HK-2 (cell line): ENCODE measurements around the gene RNASE7.
"Not testable (repeated sequence)": the region's sequence is repeated elsewhere in the genome, so short reads cannot be mapped to it uniquely, and the experiment has no call there.

Source experiments
- DNase-seq: peaks from one replicate; pipeline ENCODE4 v3.0.0-alpha.2; 2018; ENCODE audit not compliant: unreplicated experiment

RNASE7 gene, protein sequence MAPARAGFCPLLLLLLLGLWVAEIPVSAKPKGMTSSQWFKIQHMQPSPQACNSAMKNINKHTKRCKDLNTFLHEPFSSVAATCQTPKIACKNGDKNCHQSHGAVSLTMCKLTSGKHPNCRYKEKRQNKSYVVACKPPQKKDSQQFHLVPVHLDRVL

DNA sequence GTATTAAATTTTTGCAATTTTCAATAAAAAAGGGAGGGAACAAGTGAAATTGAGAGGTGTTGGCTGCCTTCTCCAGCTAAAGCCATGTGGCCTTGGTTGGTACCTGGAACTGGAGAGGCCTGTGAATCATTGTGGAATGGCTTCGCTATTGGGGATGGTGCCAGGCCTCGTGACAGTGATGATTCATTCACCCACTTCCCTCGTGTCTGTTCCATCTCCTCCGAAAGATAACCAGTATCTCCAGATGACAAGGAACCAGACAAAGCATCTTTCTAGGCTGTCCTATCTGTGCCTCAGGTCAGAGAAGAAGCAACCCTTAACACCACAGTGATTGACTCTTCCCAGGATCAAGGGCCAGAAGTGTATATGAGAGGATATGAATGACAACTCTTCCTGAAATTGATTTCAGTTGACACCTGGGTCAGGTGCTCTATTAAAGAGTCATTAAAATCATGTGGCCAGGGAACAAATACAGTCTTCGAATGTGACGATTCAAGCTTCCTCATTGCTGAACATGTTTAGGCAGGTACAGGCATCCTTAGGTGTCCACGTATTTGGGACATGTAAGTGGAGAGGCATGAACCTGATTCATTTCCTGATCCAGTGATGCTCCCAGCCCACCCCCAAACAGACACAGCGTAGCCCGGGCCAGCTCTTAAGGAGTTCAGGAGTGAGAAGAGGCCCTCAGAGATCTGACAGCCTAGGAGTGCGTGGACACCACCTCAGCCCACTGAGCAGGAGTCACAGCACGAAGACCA lies at the start of gene RNASE7:
TSS of gene RNASE7 (plus strand) at position 687 of the 758 bp plus-strand sequence. CDS start 631 bp downstream, outside the sequence.
- peak; percentile 32 for DNase-seq

DNA sequence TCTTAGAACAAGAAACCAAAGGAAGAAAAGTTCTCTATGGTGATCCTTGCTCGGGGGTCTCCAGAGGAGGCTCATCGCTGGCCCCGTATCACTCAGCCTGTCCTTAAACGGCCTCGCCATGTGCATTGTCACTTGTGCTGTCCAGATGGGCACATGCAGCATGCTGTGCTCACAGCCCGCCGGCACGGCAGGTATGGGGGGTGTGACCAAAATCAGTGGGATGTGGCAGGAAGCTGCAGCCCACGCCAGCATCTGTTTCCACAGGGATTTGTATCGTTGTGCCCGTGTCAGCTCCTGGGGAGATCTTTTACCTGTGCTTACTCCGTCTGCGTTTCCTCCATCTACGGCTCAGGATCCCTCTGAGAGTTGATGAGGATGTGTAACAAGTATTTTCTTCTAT lies 45.6 kb upstream of the RNASE7 start:
- no peak for DNase-seq

DNA sequence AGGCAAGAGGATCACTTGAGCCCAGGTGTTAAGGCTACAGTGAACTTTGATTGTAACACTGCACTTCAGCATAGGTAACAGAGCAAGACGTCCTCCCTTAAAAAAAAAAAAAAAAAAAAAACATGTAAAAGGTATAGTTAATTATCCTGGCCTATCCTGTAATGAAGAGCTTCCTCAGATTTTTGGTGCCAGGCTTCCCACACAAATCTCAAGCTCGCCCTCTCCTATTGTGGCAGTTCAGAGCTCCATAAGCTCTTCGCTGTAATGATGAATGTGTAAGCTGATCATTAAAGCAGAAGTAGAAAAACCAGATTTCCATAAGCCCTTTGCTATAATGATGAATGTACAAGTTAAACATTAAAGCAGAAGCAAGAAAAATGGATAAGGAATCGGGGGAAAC lies 45.0 kb upstream of the RNASE7 start:
- DNase-seq = no peak

DNA sequence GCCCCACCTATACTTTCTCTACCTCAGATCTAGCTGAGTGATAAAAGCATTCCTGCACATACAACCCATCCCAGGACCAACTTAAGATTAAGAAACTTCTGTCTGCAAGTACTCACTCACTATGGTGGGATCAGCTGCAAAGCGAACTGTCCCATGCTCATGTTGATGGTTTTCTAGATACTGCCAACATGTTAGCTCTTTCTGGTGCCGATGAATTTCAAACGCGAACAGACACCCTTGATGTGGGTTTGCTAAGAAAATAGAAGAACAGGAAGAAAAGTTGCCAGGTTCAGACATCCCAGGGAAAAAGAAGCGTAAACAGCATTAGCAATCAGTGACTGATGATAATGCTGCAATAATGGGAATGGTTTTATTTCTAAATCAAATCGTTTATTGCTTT lies 44.6 kb upstream of the RNASE7 start:
- no peak for DNase-seq

DNA sequence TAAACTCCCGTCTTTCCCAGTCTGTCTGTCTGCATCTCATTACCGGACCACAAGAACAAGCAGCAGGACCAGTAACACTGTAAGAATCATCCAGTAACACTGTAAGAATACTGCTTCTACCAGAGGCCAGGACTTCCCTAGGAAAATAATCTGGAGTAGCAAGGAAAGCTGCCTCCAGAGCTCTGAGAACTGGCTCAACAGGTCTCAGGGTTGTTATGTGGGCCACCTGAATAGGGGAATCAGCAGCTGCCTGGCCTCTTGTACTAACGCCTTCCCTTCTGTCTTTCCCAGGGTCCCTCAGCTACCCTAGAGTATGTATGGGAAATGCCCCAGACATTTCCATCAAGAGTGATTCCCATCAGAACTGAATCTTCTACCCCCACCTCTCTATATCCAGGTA lies 44.0 kb upstream of the RNASE7 start:
- DNase-seq = no peak

DNA sequence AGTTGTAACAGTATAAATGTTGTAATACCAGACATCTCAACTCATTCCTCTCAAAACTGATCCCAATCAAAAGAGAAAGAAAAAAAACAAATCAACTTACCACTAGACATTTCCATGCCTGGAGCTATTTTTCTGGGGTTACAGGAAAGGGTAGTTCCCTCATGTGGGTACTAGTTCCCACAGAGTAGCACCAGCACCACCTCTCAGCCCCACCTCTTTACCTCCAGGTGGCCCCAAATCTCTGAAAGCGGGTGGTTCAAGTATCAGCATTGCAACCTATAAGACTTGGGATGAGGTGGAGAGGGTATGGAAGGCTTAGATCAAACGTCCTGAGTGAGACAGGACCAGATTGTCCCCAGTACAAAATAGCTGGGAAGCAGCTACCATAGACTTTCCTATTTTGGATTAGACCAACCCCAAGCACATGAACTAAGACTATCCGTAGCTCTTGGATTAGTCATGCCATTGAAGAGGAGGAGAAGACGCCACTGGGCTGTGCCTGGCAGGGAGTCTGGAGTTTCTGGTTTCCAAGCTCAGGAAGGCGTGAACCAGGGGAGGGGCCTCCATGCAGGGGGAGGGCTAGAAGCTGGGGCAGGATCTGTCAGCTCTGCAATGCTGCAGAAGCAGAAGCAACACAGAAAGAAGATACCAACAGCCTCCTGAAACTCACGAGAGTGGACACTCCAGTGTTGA lies 43.3 kb upstream of the RNASE7 start, which contains the start of gene SLC39A2:
TSS of gene SLC39A2 (plus strand) at position 620 of the 693 bp plus-strand sequence. CDS start 154 bp downstream, outside the sequence.
- peak; percentile 49 for DNase-seq

DNA sequence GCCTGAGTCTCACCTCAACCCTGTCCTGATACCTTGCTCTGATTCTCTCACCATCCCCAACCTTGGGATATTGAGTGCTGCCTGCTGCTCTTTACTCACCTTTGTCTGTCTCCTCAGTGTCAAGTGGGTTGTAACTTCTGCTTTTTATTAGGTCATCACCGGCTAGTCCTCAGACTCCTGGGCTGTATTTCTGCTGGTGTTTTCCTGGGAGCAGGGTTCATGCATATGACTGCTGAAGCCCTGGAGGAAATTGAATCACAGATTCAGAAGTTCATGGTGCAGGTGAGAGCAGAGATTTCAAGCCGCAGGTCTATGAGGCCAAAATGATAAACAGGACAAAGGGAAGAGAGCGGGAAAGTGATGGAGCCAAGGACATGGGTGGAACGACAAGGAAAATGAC lies 42.6 kb upstream of the RNASE7 start:
- no peak for DNase-seq

DNA sequence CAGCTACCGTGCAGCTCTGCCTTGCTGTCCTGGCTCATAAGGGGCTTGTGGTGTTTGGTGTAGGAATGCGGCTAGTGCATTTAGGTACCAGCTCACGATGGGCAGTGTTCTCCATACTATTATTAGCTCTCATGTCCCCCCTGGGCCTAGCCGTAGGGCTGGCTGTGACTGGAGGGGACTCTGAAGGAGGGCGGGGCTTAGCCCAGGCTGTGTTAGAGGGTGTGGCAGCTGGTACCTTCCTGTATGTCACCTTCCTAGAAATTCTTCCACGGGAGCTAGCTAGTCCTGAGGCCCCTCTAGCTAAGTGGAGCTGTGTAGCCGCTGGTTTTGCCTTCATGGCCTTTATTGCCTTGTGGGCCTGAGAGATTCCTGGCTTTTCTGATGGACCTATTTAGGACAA lies 40.9 kb upstream of the RNASE7 start:
- DNase-seq = no peak

DNA sequence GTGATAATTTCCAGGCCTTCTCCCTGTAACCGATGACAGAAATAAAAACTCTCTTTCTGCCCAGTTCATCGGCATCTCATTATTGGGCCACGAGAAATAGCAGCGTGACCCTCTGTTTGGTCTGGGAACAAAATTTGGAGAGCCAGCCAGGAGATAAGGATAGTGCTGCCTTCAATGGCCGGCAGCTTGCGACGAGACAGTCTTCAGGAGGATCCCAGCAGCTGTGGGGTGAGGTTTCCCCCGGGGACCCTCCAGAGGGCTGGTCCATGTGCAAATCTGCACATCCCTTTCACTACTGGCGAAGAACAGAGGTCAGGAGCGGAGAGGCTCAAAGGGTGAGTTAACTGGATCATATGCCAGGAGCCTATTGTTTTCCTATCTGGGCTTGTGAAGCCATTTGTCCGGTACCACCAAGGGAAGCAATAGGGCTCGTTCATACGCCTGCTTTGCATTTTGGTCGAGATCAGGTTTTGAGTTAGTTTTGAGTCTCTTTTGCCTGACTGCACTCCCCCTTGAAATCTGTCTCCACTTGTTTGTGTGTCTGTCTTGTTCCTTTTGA lies 38.3 kb upstream of the RNASE7 start:
- DNase-seq = no peak

DNA sequence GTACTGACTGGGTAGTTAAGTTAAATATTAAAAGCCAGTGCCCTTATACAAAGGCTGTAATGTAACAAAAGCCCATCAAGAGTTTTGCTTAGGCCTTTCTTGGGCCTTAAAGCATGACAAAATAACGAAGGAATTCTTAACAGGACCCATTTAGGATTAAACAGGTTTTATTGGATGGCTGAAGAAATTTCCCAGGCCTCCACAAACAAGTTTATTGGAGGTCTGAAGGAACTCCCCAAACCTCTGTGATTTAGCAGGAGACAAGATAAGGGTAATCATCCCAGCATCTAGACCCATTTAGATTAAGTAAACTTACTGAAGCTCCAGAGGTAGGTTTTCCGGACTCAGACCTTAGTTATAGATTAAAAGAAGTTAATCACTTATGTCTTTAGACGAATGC lies 32.4 kb upstream of the RNASE7 start:
- not testable (repeated sequence) for DNase-seq

DNA sequence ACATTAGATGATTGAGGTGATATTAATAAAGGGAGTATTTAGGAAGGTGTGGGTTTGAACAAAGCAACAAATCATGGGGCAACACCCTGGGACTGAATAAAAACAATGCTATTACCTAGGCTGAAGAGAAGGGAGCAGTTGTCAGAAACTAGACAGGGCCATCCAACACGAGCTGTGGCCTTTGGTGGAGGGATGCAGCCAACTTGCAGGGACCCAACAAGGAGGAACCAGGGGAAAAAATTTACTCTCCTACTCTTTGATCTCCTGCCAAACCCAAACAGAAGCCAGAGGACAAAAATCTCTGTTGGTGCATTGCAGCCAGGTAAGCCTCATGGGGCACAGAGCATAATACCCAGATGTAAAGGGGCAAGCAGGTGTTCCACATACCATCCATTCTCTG lies 31.0 kb upstream of the RNASE7 start:
- DNase-seq = no peak

DNA sequence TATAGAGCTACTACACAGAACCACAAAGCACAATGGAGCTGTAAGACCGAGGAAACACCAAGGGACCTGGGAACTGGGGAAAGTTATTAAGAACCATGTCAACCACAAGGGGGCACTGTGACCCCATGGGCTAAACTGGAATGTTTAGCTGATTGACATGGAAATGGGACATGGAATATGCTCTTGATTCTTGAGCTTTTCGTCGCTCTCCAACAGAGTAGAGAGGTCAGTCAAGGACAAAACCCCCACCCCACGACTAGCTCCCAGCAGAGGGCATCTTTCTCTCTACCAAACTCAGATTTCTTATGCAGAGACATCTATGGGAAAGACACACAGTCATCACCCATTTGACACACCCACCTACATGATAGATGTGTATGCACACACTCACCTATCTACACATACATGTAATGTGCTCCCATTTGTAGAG lies 27.4 kb upstream of the RNASE7 start:
- DNase-seq = peak; percentile 78

DNA sequence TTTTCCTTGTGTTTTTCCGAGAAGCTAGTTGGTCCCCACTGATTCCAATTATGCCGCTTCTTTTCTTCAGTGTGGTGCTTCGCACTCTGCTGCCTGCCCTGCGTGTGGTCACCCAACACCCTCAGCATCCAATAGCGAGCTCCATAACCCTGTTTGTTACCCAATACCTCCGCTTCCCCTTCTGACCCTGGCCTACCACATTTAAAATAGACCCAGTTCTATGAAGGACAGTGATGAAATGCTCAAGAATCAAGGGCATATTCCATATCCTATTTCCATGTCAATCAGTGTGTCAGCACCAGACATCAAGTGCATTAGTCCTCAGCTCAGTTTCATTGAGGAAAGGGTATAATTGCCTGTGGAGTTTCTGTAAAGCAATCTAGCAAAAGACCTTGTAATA lies 26.9 kb upstream of the RNASE7 start:
- DNase-seq = no peak

DNA sequence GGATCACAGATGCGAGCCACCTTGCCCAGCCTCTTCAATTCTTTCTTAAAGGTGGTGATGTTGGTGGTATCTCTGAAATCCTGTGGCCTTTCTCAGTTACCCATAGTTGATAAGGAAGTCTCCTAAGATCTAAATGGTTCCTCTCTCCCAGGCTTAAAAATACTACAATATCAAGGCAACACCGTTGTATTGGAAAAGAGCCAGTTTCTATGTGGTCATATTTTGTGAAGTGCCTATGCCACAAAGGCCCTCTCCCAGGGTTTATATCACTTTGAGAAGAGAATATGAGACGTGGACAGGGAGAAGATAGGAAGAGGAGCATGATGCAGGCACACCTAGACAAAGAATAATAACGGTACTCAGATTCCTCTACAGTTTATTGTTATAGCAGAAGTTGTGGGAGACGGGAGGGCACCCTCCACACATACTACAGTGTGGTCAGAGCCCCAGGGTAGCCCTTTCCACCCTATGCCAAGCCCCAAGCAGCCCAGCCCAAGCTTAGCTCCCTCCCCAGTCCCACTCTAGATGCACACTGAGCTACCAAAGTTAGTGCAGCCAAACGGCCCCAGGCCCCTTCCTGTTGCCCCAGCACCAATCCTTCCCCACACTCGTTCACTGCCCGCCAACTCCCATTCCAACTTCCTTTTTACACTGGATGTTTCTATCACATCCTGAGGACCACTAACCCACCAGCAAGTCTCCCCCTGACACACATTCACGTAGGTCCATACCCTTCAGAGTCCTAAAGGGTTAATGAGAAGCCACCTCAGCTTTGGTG lies 25.6 kb upstream of the RNASE7 start:
- DNase-seq = no peak

DNA sequence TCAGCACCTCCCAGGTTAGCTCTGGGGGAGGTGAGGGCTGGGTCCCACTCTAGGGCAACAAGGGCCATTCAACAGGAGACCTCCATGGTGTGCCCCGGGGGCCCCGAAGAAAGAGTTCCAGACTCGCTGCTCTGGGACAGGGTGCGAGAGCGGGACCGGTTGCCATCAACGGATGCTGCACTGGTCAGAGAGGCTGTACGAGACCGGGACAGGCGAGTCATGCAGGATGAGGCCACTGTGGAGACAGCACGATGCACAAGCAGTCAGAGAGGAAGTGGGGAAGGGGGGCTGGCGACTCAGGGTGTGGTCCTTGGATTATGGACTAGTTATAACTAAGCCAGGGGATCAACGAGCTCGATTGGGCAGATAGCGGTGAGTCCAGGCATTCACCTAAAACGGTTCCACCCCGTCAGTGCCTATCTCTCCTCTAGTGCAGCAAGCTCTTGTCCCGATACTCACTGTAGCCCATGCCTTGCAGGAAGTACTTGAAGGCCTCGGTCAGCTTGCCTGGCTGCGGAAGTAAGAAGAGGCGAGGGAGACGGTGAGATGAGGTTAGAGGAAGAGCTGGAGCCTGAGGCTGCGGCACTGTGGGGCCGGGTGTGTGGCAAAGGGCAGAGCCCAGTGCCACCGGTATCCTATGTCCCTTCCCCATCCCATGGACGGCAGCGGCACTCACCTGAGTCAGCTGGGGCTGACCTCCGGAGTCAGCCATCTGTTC lies 24.5 kb upstream of the RNASE7 start:
- DNase-seq = no peak

DNA sequence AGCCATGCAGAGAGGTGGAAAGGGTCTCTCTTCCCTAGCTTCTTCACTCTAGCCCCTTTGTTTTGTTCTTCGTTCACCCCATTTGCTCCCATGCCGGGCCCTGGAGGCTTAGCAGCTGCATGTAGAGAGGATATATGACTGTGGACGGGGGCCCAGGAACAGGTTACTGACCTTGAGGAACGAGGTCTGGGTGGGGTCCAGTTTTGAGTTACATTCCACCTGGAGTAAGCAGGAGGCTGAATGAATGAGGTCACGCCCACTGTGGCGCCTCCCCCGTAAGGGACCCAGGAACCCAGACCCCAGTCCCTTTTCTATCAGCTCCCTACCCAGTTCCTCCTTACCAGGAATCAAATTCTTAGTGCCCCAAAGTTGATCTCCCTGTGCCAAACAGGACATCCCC lies 23.9 kb upstream of the RNASE7 start:
- DNase-seq = no peak

DNA sequence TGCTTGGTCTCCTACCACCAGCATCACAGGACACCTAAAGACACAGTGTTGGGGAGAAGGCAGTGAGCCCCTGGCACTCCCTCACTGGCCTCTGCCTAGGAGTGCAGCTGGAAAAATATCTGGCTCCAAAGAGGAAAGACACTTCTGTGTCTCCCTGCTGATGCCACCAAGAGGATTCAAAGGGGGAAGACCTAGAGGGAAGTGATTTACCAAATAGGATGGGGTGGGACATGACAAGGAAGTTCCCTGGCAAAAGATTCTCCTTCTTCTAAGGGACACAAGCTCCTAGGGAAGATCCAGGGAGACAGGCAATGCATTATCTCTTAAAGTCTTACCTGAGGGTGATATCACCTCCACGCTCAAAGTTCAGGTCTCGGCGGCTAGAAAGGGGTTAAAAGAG lies 23.4 kb upstream of the RNASE7 start:
- DNase-seq = no peak

DNA sequence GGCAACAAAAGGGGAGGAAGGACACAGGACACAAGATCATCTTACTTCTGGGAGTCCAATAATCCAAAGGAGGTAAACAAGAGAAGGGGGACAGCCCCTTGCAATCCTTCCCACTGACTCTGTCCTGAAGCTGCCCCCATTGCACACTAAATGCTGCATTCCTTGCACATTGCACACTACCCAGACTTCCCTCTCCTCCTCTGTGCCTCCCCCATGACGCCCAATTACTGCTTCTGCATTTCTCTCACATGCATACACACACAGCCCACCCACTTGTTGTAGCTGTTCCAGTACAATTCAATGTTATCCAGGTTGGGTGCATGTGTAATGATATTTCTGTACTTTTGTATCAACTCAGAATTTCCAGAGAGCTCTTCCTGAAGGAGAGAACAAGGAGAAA lies 22.8 kb upstream of the RNASE7 start:
- DNase-seq = no peak

DNA sequence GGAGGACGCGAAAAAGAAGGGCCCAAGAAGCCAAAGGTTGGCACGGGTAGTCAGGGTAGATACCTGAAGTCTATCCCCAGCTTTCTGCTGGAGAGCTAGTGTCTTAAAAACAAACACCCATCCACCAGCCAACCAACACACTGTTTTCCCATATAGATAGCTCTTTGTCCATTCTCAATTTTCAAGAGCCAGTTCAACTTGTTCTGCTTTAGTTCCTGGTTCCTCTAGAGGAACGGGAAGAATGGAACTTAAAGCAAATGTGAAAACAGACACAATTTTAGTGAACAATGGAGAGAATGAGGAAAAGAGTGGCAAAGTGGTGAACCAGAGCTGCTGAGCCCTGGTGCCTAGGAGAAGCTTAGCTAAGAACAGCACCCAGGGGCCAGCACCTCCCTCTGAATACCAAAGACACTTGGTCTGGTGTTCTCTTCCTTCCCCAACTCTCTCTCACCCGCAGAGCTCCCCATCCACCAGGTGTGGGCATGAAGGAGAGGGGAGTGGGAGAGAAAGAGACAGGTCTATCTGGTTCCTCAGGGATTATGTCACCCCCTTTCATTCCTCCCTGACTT lies 21.1 kb upstream of the RNASE7 start:
- DNase-seq = no peak

DNA sequence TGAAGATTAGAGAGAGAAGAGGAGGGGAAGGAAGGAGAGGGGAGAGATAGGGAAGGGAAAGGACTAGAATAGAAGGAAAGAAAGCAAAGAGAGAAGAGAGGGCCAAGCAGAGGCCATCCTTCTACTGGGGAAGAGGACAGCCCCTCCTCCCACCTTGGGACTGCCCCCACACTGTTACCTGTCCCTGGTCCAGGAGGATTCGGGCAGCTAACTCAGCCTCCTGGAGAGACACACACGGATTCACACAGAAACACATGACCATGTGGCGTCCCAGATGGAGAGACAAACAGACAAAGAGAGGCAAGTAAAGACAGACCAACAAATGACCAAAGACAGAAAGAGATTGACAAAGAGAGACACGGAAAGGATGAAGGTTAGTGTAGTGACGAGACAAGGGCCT lies 19.5 kb upstream of the RNASE7 start:
- DNase-seq = no peak

DNA sequence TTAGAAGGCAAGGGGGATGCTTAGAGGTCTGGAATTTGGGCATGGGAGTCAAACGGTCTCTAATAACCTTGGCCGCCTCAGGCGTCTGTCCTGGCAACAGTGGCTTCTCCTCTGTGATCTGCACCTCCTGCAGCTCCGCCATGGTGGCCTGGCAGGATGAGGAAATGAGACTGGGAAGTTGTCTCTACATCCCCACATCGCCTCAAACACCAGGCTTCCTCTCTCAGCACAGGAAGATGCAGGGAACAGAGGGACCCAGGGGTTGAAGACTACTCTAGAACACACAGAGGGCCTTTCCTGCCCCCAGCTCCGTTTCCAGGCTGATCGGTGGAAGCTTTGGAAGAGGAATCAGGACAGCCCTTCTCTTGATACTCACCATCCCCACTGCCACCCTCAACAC lies 19.0 kb upstream of the RNASE7 start:
- DNase-seq = no peak
